ENCODE measurements around the gene SLC9A9.

GRCh38 chr3:143812481-143812880 is 35.8 kb downstream of the SLC9A9 start:
- TF ChIP-seq EP300 (IDR thresholded peaks at IDR 0.05) = no peak
- TF ChIP-seq CTCF (IDR thresholded peaks at IDR 0.05) = no peak
- TF ChIP-seq POLR2AphosphoS5 (IDR thresholded peaks at IDR 0.05) = no peak
